ENCODE measurements around the gene AKT3.

AKT3 gene

DNA sequence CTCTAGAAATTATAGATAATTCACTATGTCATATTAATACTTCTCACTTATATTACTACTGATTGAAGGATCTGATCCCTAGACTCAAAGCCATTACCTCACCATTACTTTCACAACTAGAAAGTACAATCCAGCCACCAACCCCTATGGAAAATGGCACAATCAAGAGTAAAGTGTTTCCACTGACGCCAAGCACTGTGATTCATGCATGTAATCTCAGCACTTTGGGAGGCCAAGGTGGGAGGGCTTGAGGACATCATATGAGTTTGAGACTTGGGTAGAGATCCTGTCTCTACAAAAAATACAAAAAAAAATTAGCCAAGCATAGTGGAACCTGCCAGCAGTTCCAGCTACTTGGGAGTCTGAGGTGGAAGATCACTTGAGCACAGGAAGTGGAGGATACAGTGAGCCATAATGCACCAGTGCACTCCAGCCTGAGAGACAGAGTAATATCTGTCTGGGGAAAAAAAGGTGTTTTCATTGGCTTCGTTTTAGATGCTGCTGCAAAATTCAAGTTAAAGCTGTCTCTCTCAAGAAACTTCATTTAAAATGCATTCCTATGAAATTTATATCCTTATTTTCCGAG is 126.5 kb downstream of the AKT3 start:
- no peak overlapping the region for H3K4me3 ChIP-seq (ENCODE audit: low read length)
- no peak for TF ChIP-seq CTCF (conservative IDR thresholded peaks at IDR 0.05; ENCODE audit: low read depth, low read length)
- no peak for DNase-seq (ENCODE audit: low read depth)

GRCh38 chr1:243723050-243723449 is 127.0 kb downstream of the AKT3 start:
- no peak for TF ChIP-seq CTCF (conservative IDR thresholded peaks at IDR 0.05; ENCODE audit: low read depth, low read length)
- no peak overlapping the region for H3K4me3 ChIP-seq (ENCODE audit: low read length)
- DNase-seq (ENCODE audit: low read depth) = no peak

DNA sequence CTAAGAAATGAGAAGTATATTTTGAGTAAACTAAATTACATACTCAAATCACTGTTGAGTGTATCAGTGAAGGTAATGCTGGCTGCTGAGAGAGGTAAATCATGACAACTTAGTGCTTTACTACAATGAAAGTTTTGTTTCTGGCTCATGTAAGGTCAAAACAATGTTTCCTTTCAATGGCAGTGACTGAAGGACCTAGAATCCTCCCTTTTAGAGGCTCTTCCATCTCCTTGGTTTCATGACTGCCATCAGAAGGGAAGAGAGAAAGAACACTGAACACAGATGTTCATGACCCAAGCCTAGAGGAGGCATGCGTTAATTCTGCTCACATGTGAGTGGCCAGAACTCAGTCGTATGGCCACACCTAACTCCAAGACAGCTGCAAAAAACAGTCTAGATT is 130.6 kb downstream of the AKT3 start:
- TF ChIP-seq CTCF (conservative IDR thresholded peaks at IDR 0.05; ENCODE audit: low read depth, low read length) = no peak
- no peak for DNase-seq (ENCODE audit: low read depth)
- H3K4me3 ChIP-seq (ENCODE audit: low read length) = no peak overlapping the region

DNA sequence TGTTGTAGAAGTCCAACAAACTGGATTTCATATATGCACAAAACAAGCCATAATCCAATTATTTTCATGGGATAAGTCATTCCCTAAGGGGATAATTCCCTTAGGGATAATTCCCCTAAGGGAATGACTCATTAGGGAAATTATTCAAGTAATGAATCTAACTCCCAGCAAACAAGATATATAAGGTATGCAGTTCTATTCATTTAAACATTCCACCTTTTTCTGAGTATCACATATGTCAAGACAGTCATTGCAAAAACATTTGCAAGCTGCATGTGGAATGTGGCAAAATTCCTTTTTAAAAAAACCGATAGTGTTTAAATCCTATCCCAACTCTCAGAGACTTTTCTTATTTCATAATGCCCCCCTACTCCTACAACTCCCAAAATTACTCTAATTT is 131.2 kb downstream of the AKT3 start:
- H3K4me3 ChIP-seq (ENCODE audit: low read length) = no peak overlapping the region
- DNase-seq (ENCODE audit: low read depth) = peak; percentile 88

DNA sequence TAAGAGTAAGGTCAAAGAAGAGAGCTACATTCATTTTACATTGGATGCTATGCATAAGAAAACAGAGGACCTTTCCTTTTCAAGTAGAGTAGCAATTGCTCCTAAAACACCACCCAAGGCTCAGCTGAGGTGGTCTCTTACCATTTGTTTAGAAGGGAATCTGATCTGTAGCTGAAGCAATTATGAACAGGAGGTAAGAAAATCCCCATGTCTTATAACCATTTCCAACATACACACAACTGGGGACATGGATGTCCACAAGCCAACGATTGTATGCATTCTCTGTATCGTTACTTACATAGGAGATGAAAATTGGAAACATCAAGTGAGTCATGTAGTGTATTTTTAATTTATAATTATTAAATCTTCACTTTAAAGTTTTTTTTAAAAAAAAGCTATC is 132.0 kb downstream of the AKT3 start:
- no peak for DNase-seq (ENCODE audit: low read depth)
- H3K4me3 ChIP-seq (ENCODE audit: low read length) = no peak overlapping the region
- TF ChIP-seq CTCF (conservative IDR thresholded peaks at IDR 0.05; ENCODE audit: low read depth, low read length) = no peak

More for the DNA sequence above, 131.2 kb downstream of the AKT3 start:
- no peak for TF ChIP-seq CTCF (conservative IDR thresholded peaks at IDR 0.05; ENCODE audit: low read depth, low read length)

- no peak for DNase-seq (ENCODE audit: low read depth)
- no peak overlapping the region for H3K4me3 ChIP-seq (ENCODE audit: low read length)
Observed at GRCh38 chr1:243716906-243717305, 133.1 kb downstream of the AKT3 start.

More at GRCh38 chr1:243716906-243717305, 133.1 kb downstream of the AKT3 start:
- no peak for TF ChIP-seq CTCF (conservative IDR thresholded peaks at IDR 0.05; ENCODE audit: low read depth, low read length)
